ENCODE measurements around the gene MTURN. TPM values are rescaled to one million over a fixed set of nuclear protein-coding genes. Genes with fewer than 3 reads are reported as not detected.

Gene MTURN
- total and polyA plus RNA-seq, 2 donors (not counting 3 experiments of a cell fraction or from before 2014, with no cell fraction given), result 4.9 to 6.6 TPM

DNA sequence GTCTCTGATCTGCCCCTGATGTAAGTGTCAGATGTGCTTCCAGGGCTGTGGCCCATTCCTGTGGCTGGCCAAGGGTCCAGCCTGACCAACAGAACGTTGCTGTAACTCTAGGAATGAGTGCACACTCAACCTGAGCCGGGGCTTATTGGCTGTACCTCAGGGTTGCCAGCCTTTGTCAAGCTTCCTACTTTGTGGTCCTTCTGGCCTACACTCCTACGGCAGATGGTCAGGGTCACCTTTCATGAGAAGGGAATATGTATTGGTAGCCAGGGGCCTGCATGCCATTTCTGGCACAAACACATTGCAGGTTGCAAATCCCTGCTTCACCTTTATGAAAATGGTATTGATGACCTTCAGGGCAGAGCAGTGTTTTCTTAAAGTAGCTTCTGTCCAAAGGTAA lies 64.5 kb downstream of the MTURN start:
- no peak for TF ChIP-seq POLR2A (IDR thresholded peaks at IDR 0.05; ENCODE audit: low read depth, low read length)
- TF ChIP-seq GATA2 (IDR thresholded peaks at IDR 0.05; ENCODE audit: insufficient read depth, insufficient read length, low read depth, low read length), result no peak
- TF ChIP-seq JUN (IDR thresholded peaks at IDR 0.05; ENCODE audit: borderline replicate concordance, insufficient read depth, insufficient read length, low read depth), result no peak
- no peak for TF ChIP-seq FOS (IDR thresholded peaks at IDR 0.05; ENCODE audit: borderline replicate concordance, insufficient read depth, low read length)
- TF ChIP-seq, protein P1, sequence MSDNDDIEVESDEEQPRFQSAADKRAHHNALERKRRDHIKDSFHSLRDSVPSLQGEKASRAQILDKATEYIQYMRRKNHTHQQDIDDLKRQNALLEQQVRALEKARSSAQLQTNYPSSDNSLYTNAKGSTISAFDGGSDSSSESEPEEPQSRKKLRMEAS (IDR thresholded peaks at IDR 0.05; ENCODE audit: insufficient read depth, insufficient read length), result no peak
- TF ChIP-seq EZH2 (IDR thresholded peaks at IDR 0.05; ENCODE audit: borderline replicate concordance, low read depth, low read length, severe bottlenecking), result no peak
- TF ChIP-seq MYC (IDR thresholded peaks at IDR 0.05; ENCODE audit: low read depth, low read length), result no peak
- Histone ChIP-seq H3K27ac (ENCODE audit: insufficient read depth, low read depth, low read length) (no peak overlapping the region), H2AFZ (ENCODE audit: low read depth, low read length) (no peak overlapping the region), H3K4me2 (ENCODE audit: insufficient read depth, low read length) (no peak overlapping the region), H3K9me3 (replicated peaks; ENCODE audit: control insufficient read depth, insufficient read depth, low read length) (no peaks in the 10 kb centered on the region), H3K4me1 (ENCODE audit: control insufficient read depth, extremely low read depth, insufficient read depth, low read length) (no peaks in the 10 kb centered on the region), H3K9me1 (replicated peaks; ENCODE audit: control insufficient read depth, extremely low read depth, insufficient read depth, low read length) (no peaks in the 10 kb centered on the region), H4K20me1 (replicated peaks; ENCODE audit: control insufficient read depth, extremely low read depth, insufficient read depth, low read length) (no peaks in the 10 kb centered on the region), H3K36me3 (ENCODE audit: control insufficient read depth in 2 of 2, extremely low read depth in 1 of 2, insufficient read depth in 2 of 2, low read length in 2 of 2) (no peaks in the 10 kb centered on the region), H3K27me3 (ENCODE audit: control insufficient read depth in 2 of 2, insufficient read depth in 2 of 2, low read length in 2 of 2) (peaks cover 6 to 7% of the 10 kb centered on the region in 2 experiments), H3K9ac (replicated peaks; ENCODE audit: extremely low read depth, insufficient read depth, low read length) (no peak overlapping the region), H3K79me2 (ENCODE audit: control insufficient read depth, insufficient read depth, low read length) (no peaks in the 10 kb centered on the region), H3K4me3 (replicated peaks in 1 of 3; ENCODE audit: insufficient read depth in 1 of 3, low read depth in 1 of 3, low read length in 3 of 3) (no peak overlapping the region)
- FAIRE-seq (no peak), DNase-seq (ENCODE audit: low read depth, low spot score) (no peak)
- BruUV-seq (replicated peaks), result no TSS peak
- intact Hi-C loops (cut with micrococcal nuclease) (no loop called here), dilution Hi-C loops (cut with MboI; ENCODE audit: extremely low pct_ligation_motif_present, low sequenced_read_pairs) (no loop called here)
- ChIA-PET CTCF (no interaction called here), POLR2A (no interaction called here)

DNA sequence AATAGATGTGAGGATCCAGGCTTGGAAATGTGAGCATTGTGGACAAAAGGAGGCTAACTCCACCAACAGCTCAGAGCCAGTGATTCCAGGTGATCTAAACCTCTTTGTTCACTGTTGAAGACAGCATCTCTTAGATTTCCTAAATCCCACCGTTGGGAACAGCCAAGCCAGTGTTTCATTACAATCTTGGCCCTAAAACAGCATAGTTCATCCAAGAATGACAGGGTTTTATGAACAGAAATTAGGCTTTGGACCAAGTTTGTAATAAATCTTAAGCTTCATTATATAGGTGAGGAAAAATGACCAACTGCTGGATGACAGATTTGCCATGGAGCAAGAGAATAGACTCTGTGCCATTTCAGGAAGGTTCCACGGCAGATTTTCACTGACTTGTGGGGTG lies 65.8 kb downstream of the MTURN start:
- H3K27me3 ChIP-seq (ENCODE audit: control insufficient read depth in 2 of 2, insufficient read depth in 2 of 2, low read length in 2 of 2), result peaks cover 6 to 7% of the 10 kb centered on the region in 2 experiments
- H3K36me3 ChIP-seq (ENCODE audit: control insufficient read depth in 2 of 2, extremely low read depth in 1 of 2, insufficient read depth in 2 of 2, low read length in 2 of 2), result no peaks in the 10 kb centered on the region
- intact Hi-C loops (cut with micrococcal nuclease), result no loop called here
- no peak overlapping the region for H3K4me2 ChIP-seq (ENCODE audit: insufficient read depth, low read length)
- TF ChIP-seq POLR2A (IDR thresholded peaks at IDR 0.05; ENCODE audit: low read depth, low read length) (no peak), POLR2AphosphoS5 (IDR thresholded peaks at IDR 0.05; ENCODE audit: insufficient read depth, low read depth, low read length) (no peak), GATA2 (IDR thresholded peaks at IDR 0.05; ENCODE audit: insufficient read depth, insufficient read length, low read depth, low read length) (no peak), FOS (IDR thresholded peaks at IDR 0.05; ENCODE audit: borderline replicate concordance, insufficient read depth, low read length) (no peak), MYC (IDR thresholded peaks at IDR 0.05; ENCODE audit: low read depth, low read length) (no peak), JUN (IDR thresholded peaks at IDR 0.05; ENCODE audit: borderline replicate concordance, insufficient read depth, insufficient read length, low read depth) (no peak), EZH2 (IDR thresholded peaks at IDR 0.05; ENCODE audit: borderline replicate concordance, low read depth, low read length, severe bottlenecking) (no peak)
- TF ChIP-seq, protein P2, sequence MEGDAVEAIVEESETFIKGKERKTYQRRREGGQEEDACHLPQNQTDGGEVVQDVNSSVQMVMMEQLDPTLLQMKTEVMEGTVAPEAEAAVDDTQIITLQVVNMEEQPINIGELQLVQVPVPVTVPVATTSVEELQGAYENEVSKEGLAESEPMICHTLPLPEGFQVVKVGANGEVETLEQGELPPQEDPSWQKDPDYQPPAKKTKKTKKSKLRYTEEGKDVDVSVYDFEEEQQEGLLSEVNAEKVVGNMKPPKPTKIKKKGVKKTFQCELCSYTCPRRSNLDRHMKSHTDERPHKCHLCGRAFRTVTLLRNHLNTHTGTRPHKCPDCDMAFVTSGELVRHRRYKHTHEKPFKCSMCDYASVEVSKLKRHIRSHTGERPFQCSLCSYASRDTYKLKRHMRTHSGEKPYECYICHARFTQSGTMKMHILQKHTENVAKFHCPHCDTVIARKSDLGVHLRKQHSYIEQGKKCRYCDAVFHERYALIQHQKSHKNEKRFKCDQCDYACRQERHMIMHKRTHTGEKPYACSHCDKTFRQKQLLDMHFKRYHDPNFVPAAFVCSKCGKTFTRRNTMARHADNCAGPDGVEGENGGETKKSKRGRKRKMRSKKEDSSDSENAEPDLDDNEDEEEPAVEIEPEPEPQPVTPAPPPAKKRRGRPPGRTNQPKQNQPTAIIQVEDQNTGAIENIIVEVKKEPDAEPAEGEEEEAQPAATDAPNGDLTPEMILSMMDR (IDR thresholded peaks at IDR 0.05; ENCODE audit: extremely low read depth in 1 of 2, insufficient read depth in 1 of 2, low read depth in 1 of 2, low read length in 2 of 2), result no peak
- TF ChIP-seq, protein P1 (IDR thresholded peaks at IDR 0.05; ENCODE audit: insufficient read depth, insufficient read length), result no peak
- no peak overlapping the region for H3K9ac ChIP-seq (replicated peaks; ENCODE audit: extremely low read depth, insufficient read depth, low read length)
- FAIRE-seq, result no peak
- H3K9me1 ChIP-seq (replicated peaks; ENCODE audit: control insufficient read depth, extremely low read depth, insufficient read depth, low read length), result no peaks in the 10 kb centered on the region
- no peak overlapping the region for H3K4me3 ChIP-seq (replicated peaks in 1 of 3; ENCODE audit: insufficient read depth in 1 of 3, low read depth in 1 of 3, low read length in 3 of 3)
- POLR2A ChIA-PET, result no interaction called here
- CTCF ChIA-PET, result no interaction called here
- H3K79me2 ChIP-seq (ENCODE audit: control insufficient read depth, insufficient read depth, low read length), result no peaks in the 10 kb centered on the region
- no peaks in the 10 kb centered on the region for H3K9me3 ChIP-seq (replicated peaks; ENCODE audit: control insufficient read depth, insufficient read depth, low read length)
- BruUV-seq (replicated peaks), result no TSS peak
- no peaks in the 10 kb centered on the region for H4K20me1 ChIP-seq (replicated peaks; ENCODE audit: control insufficient read depth, extremely low read depth, insufficient read depth, low read length)
- no peak for DNase-seq (ENCODE audit: low read depth, low spot score)
- H3K27ac ChIP-seq (ENCODE audit: insufficient read depth, low read depth, low read length), result no peak overlapping the region
- dilution Hi-C loops (cut with MboI; ENCODE audit: extremely low pct_ligation_motif_present, low sequenced_read_pairs), result no loop called here
- H3K4me1 ChIP-seq (ENCODE audit: control insufficient read depth, extremely low read depth, insufficient read depth, low read length), result no peaks in the 10 kb centered on the region
- no peak overlapping the region for H2AFZ ChIP-seq (ENCODE audit: low read depth, low read length)

Measured in endothelial cell of umbilical vein (primary cell).